Inflammatory macrophage (primary cell): ENCODE data around the gene EIF3F.
A peak's percentile ranks its signal among the peaks of the same experiment; 100 is the strongest.
"Not testable (repeated sequence)": the region's sequence is repeated elsewhere in the genome, so short reads cannot be mapped to it uniquely, and the experiment has no call there.

ENCODE experiments used
- DNase-seq, 2 donors: peaks; one replicate each; pipeline ENCODE4 v3.0.0-alpha.2; 2020 to 2022
- total RNA-seq, 18 experiments: gene quantifications; one replicate each; lab custom pipeline; 2026; ENCODE audit warnings: mixed read lengths in 6 of 18, inconsistent platforms in 2 of 18; lab: John Stamatoyannopoulos, UW

The EIF3F gene
- total RNA-seq = 48.2 to 111 (median 85.4) reads per million in 18 experiments

GRCh38 chr11:7986768-7987559, at the start of gene EIF3F:
TSS of gene EIF3F (plus strand) at chr11:7987337. CDS start at chr11:7987353, 16 bp downstream.
- DNase-seq = peak; percentile 99 to 100

GRCh38 chr11:7941146-7941545, 46.0 kb upstream of the EIF3F start:
- DNase-seq = no peak

GRCh38 chr11:7941608-7942007, 45.5 kb upstream of the EIF3F start, which contains the start of gene OR10A3:
TSS of gene OR10A3 (minus strand) at chr11:7941708. CDS start at chr11:7939520, 2,188 bp downstream.
- no peak for DNase-seq

- no peak for DNase-seq
Measured at GRCh38 chr11:7944123-7944522, 43.0 kb upstream of the EIF3F start.

- DNase-seq = no peak
Measured at GRCh38 chr11:7949934-7950333, 37.2 kb upstream of the EIF3F start.

GRCh38 chr11:7955191-7955590, 31.9 kb upstream of the EIF3F start:
- DNase-seq = no peak

- DNase-seq = no peak
Measured at GRCh38 chr11:7964261-7964660, 22.9 kb upstream of the EIF3F start.

GRCh38 chr11:7964873-7965272, 22.3 kb upstream of the EIF3F start:
- DNase-seq = no peak

- DNase-seq = no peak
Measured at GRCh38 chr11:7965386-7965785, 21.8 kb upstream of the EIF3F start, which contains the start of gene NLRP10. TSS of gene NLRP10 (minus strand) at chr11:7965447. CDS start at chr11:7963495, 1,952 bp downstream.

- DNase-seq = no peak
Measured at GRCh38 chr11:7967097-7967496, 20.0 kb upstream of the EIF3F start.

- no peak for DNase-seq
Measured at GRCh38 chr11:7967826-7968225, 19.3 kb upstream of the EIF3F start.

GRCh38 chr11:7968686-7969085, 18.5 kb upstream of the EIF3F start:
- no peak for DNase-seq

GRCh38 chr11:7969756-7970646, 17.1 kb upstream of the EIF3F start:
- DNase-seq = no peak

GRCh38 chr11:7971846-7972245, 15.3 kb upstream of the EIF3F start:
- DNase-seq = no peak

- no peak for DNase-seq
Measured at GRCh38 chr11:7973011-7973410, 14.1 kb upstream of the EIF3F start.

GRCh38 chr11:7974668-7975067, 12.5 kb upstream of the EIF3F start:
- no peak for DNase-seq

- DNase-seq = peak; percentile 8 to 17
Measured at GRCh38 chr11:7977232-7977917, 9.8 kb upstream of the EIF3F start.

- no peak for DNase-seq
Measured at GRCh38 chr11:7981619-7982157, 5.4 kb upstream of the EIF3F start.

GRCh38 chr11:7982582-7983119, 4.5 kb upstream of the EIF3F start:
- DNase-seq = no peak

GRCh38 chr11:7983832-7984590, 3.1 kb upstream of the EIF3F start:
- no peak for DNase-seq

GRCh38 chr11:7987560-7987883, 385 bp downstream of the EIF3F start:
- DNase-seq = not testable (repeated sequence)
